ENCODE data around the gene DNAJC1. TPM values are rescaled to one million over a fixed set of nuclear protein-coding genes. Genes with fewer than 3 reads are reported as not detected.

The DNAJC1 gene
- total and polyA plus RNA-seq, 2 of the 4 experiments (the other 2 are of a cell fraction): 12.7 to 13.3 TPM

DNA sequence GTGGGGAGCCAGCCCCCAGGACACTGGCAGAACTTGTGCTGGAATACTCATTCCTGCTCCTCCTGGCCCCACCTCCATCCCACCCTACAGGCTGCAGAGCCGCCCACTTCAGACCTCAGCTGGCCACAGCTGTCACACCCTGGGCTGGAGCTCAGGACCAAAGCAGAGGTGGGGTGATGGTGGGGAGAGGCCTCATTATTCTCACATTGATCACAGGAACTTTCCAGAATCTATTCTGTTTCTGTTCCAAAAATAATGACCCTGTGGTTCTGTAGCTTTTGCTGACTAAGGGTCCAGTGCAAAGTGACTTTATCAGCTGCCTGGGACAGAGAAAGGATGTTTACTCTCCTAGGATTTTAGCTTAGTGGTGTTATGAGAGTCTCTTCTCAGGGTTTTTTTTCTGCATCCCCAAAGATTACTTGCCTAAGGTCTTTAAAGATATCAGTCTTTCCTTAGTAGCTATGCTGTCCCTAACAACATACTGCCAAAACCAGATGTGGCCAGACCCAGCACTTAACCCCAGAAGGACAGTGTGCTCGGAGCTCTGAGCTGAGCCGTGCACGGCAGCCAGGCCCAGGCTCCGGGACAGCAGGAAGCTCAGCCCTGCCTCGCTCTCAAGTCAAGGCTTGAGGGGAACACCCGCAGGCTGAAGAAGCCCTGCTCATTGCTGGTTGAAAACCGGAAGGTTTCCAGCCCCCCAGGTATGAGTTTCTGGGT is 246.2 kb downstream of the DNAJC1 start:
- Histone ChIP-seq H2AK9ac (replicated peaks; ENCODE audit: low read depth, low read length, poor library complexity) (no peak overlapping the region), H3K56ac (ENCODE audit: extremely low read depth, insufficient read depth, low read length) (no peak overlapping the region), H2BK15ac (ENCODE audit: low read depth, low read length) (no peak overlapping the region), H2BK5ac (ENCODE audit: low read depth, low read length, poor library complexity, severe bottlenecking) (no peak overlapping the region), H3K27me3 (ENCODE audit: control insufficient read depth, insufficient read depth, low read length) (no peaks in the 10 kb centered on the region), H4K5ac (ENCODE audit: low read depth, low read length) (no peak overlapping the region), H3K4me1 (ENCODE audit: control insufficient read depth, insufficient read depth, low read length) (no peaks in the 10 kb centered on the region), H3K4ac (ENCODE audit: low read depth, low read length) (no peak overlapping the region), H3K23ac (ENCODE audit: low read depth, low read length) (no peak overlapping the region), H3K36me3 (ENCODE audit: control insufficient read depth, insufficient read depth, low read length) (peaks cover 5% of the 10 kb centered on the region), H4K8ac (ENCODE audit: low read depth in 2 of 2, low read length in 2 of 2) (no peak overlapping the region), H2BK20ac (ENCODE audit: low read depth, low read length) (no peak overlapping the region), H3K4me3 (ENCODE audit: insufficient read depth, low read depth, low read length) (no peak overlapping the region), H3K27ac (ENCODE audit: insufficient read depth, low read length) (no peak overlapping the region), H3K18ac (ENCODE audit: low read depth, low read length) (no peak overlapping the region), H3K79me1 (ENCODE audit: low read depth in 1 of 2, low read length in 2 of 2) (no peaks in the 10 kb centered on the region), H4K20me1 (ENCODE audit: insufficient read depth, low read length) (no peaks in the 10 kb centered on the region), H2BK120ac (ENCODE audit: low read depth, low read length) (no peak overlapping the region), H3K4me2 (ENCODE audit: low read depth, low read length) (no peak overlapping the region), H2AFZ (replicated peaks; ENCODE audit: low read length, poor library complexity) (peak overlapping the region; percentile 46), H4K91ac (ENCODE audit: insufficient read depth, low read depth, low read length) (no peak overlapping the region), H3K9me1 (ENCODE audit: insufficient read depth, low read length) (no peaks in the 10 kb centered on the region), H3K14ac (replicated peaks; ENCODE audit: low read depth, low read length) (no peak overlapping the region), H3K9ac (ENCODE audit: low read depth, low read length) (no peak overlapping the region), H3K9me3 (ENCODE audit: control insufficient read depth, insufficient read depth, low read length) (no peaks in the 10 kb centered on the region), H2AK5ac (ENCODE audit: low read depth, low read length) (no peak overlapping the region)
- no CpG with 5 or more reads among the region's 8 CpGs for WGBS, 2 experiments (ENCODE audit: extremely low coverage in 2 of 2, insufficient read length in 1 of 2)
- dilution Hi-C loops (cut with HindIII; ENCODE audit: low sequenced_read_pairs, unreplicated experiment): no loop called here
- TF ChIP-seq FOS (IDR thresholded peaks at IDR 0.05; ENCODE audit: low read depth, low read length): no peak
- no peak for TF ChIP-seq NFE2L2 (IDR thresholded peaks at IDR 0.05; ENCODE audit: low read depth, low read length)
- TF ChIP-seq SMC3 (IDR thresholded peaks at IDR 0.05; ENCODE audit: low read depth, low read length): no peak
- TF ChIP-seq MXI1 (IDR thresholded peaks at IDR 0.05; ENCODE audit: borderline replicate concordance, low read depth, low read length): no peak
- peak; percentile 57 for TF ChIP-seq MAFK (IDR thresholded peaks at IDR 0.05; ENCODE audit: low read depth, low read length)
- in situ Hi-C loops (cut with MboI; ENCODE audit: low sequenced_read_pairs): no loop called here
- DNase-seq (no peak), ATAC-seq (ENCODE audit: low read depth) (peak; percentile 73)
- BruUV-seq (replicated peaks): no TSS peak
- intact Hi-C loops (cut with micrococcal nuclease): no loop called here
- CTCF ChIA-PET: interaction anchor here (1.4 kb wide), 1 partner anchor 11 kb away, joined by 3 read pairs; no protein-coding TSS in a partner anchor
- POLR2A ChIA-PET (ENCODE audit: unreplicated experiment): no interaction called here

All from IMR-90 (cell line).